Subcutaneous adipose tissue (tissue), 4 donors: Measurements from ENCODE around the gene TBC1D21. TPM values are rescaled to one million over a fixed set of nuclear protein-coding genes. Genes with fewer than 3 reads are reported as not detected.

Source experiments
- total RNA-seq, 4 donors: library from RNA; depleted of rRNA; stranded (reverse); fragments of >200 nt; gene quantifications; one replicate each; pipeline ENCODE4 v1.1.0, GENCODE V29; 2016
- TF ChIP-seq, protein P1 (sequence below): fragments of 450-650 bp; IDR thresholded peaks from one replicate; pipeline ENCODE4 v1.5.1; 2016; ENCODE audit warnings: low read depth, mild to moderate bottlenecking, control low read depth, antibody characterized with exemption, moderate library complexity

TBC1D21 gene
- total RNA-seq, 4 donors from 2014 or later = not detected

DNA sequence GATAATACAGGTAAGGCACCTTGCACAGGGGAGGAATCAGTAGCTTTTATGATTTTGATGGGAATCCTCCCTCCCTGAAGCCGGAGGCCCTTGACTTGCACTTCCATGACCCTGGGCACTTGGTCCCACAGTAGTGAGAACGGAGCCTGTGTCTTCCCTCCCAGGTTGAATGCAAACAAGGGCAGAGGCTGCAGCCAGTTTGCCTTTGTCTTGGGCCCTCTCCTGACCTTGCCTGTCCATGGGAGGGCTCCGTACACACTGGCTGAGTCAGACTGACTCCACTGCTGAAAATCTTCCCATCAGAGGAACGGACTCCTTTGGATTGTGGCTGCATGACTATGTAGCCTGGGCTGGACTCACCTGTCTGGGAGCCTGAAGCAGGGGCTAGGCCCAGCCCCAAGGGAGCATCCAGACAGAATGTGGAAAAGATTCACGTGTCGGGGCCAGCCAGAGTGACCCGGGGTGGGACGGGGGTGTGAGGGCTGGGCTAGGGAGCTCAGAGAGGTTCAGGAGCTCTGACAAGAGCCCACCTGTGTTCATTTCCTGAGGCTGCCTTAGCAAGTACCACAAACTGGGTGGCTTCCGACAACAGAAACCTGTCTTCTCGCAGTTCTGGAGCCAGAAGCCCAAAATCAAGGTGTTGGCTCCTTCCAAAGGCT lies 9.5 kb downstream of the TBC1D21 start:
- TF ChIP-seq, protein P1, sequence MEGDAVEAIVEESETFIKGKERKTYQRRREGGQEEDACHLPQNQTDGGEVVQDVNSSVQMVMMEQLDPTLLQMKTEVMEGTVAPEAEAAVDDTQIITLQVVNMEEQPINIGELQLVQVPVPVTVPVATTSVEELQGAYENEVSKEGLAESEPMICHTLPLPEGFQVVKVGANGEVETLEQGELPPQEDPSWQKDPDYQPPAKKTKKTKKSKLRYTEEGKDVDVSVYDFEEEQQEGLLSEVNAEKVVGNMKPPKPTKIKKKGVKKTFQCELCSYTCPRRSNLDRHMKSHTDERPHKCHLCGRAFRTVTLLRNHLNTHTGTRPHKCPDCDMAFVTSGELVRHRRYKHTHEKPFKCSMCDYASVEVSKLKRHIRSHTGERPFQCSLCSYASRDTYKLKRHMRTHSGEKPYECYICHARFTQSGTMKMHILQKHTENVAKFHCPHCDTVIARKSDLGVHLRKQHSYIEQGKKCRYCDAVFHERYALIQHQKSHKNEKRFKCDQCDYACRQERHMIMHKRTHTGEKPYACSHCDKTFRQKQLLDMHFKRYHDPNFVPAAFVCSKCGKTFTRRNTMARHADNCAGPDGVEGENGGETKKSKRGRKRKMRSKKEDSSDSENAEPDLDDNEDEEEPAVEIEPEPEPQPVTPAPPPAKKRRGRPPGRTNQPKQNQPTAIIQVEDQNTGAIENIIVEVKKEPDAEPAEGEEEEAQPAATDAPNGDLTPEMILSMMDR = no peak

DNA sequence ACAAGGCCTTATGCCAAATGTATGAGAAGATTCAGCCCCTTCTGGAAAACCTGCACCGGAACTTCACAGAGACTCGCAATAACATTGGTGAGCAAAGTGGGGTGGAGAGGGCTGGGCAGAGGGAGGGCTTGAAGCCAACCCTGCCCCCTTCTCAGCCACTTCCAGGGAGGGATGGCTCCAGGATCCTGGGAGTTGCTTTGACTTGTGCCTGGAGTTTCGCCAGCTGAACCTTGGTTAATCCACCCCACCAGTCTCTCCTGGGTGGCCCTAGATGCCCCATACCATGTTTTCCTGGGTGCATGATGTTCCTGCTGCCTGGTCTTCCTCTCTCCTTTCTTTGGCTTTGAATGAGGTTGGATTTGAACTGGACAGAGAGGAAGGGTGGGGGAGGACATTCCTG lies 10.8 kb downstream of the TBC1D21 start:
- TF ChIP-seq, protein P1 = no peak

DNA sequence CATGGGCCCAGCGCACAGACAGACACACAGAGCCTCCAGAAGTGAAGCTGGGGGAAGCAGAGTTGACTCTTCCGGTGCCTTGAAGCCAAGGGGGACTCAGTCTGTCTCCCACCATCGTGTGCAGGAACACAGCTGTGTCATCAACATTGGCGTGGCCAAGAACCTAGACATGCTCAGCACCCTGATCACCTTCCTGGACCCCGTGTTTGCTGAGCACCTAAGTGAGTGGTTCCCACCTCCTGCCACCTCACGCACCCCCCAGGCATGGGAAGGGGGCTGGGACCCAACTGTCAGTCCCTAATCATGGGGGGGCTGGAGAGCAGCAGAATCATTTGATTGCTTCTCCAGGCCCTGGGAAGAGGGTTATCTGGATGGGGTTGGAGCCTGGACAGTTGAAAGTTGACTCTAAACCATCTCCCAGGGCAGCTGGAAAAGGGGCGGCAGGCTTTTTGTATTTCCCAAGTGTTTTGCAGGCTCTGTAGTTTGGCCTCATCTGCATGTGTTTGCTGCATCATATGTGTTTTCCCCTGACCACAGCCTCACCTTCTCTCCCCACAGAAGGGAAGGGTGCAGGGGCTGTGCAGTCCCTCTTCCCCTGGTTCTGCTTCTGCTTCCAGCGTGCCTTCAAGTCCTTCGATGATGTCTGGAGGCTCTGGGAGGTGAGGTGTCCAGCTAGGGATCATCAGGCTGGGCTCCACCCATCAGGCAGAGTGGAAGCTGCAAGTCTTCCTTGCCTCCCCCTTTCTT lies 12.8 kb downstream of the TBC1D21 start:
- TF ChIP-seq, protein P1 = no peak

- TF ChIP-seq, protein P1 = no peak
These were observed 13.5 kb downstream of the TBC1D21 start for GRCh38 chr15:73886717-73887345.

DNA sequence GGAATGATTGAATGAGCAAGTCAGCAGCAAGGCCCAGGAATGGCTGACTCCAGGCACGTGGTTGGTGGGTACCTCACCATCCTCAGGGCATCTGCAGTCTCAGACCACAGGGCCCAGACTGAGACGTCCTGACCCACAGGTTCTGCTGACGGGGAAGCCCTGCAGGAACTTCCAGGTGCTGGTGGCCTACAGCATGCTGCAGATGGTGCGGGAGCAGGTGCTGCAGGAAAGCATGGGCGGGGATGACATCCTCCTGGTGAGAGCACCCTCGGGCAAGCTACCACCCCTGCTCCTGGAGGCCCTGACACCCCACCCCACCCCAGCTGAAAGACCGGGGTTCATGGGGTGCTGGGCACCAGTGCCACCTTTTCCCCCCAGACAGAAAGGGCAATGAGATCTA lies 14.1 kb downstream of the TBC1D21 start:
- TF ChIP-seq, protein P1 = no peak

DNA sequence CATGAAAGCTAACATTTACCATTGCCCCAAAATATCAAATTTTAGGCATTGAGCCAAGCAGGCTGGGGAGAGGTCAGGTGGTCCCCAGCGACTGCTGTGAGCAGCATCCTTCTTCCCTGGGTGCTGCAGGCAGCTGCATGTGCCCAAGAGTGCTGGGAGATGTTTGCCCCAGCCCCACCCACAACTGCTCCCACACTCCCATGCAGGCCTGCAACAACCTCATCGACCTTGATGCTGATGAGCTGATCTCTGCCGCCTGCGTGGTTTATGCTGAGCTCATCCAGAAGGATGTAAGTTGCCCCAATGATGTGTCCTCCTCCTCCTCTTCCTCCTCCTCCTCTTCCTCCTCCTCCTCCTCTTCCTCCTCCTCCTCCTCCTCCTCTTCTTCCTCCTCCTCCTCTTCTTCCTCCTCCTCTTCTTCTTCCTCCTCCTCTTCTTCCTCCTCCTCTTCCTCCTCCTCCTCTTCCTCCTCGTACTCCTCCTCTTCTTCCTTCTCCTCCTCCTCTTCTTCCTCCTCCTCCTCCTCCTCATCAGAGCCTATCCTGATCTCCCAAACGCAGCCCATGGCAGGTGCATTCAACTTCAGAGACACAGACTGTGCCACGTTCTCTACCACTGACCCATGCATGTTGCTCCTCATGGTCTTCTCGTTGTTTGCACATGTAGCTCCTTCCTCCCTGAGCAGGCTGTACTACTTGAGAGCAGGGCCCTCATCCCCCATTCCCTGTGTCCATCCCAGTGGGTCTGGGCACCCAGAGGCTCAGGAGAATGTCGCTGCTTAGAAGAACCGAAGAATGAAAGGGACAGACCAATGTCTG lies 15.1 kb downstream of the TBC1D21 start:
- TF ChIP-seq, protein P1 = no peak
